Measurements from ENCODE around the gene COL5A3. TPM values are rescaled to one million over a fixed set of nuclear protein-coding genes. Genes with fewer than 3 reads are reported as not detected.

Gene COL5A3
- total RNA-seq, 4 donors from 2014 or later = 41.3 to 102 (median 56.3) TPM

DNA sequence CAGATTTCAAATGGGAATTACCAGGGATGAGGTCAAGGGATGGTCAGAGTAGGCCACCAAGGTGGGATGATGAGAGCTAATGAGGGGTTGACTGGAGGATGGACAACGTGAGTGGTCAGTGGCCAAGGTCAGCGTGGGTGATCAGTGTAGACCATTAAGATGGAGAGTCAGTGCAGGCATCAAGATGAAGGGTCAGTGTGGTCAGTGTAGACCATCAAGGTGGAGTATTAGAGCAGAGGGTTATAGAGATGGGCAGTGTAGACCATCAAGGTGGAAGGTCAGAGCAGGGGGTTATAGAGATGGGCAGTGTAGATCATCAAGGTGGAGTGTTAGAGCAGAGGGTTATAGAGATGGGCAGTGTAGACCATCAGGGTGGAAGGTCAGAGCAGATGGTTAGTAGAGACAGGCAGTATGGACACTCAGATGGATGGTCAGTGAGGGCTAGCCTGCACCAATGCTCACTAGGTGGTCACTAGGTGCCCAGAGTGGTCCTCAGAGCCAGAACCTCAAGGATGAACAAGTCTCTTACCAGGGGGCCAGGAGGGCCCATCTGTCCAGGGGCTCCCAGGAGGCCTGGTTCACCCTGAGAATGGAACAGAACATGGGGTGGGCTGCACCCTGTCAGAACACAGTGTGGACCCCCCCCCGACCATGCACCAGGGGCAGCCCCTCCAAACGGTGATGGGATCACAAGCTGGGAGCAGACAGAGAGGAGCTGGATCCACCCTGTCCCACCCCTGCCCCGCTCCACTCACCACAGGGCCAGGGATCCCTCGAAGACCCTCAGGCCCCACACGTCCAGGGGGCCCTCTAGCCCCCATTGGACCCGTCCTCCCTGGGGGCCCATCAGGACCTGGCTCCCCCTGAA is 41.2 kb downstream of the COL5A3 start:
- DNase-seq (ENCODE audit: low spot score in 2 of 2) = no peak
- no peak for TF ChIP-seq EP300 (IDR thresholded peaks at IDR 0.05)
- Histone ChIP-seq H3K36me3 (peaks cover 0 to 93% (median 4%) of the 10 kb centered on the region in 3 donors), H3K4me3 (no peak overlapping the region), H3K27ac (no peak overlapping the region), H3K9me3 (no peaks in the 10 kb centered on the region), H3K4me1 (peaks cover 0 to 3% (median 0%) of the 10 kb centered on the region in 4 donors), H3K27me3 (no peaks in the 10 kb centered on the region)
- WGBS, 2 donors = 75 to 76% methylated on average over 7 to 8 of the region's 8 CpGs

GRCh38 chr19:9967326-9967725 is 43.0 kb downstream of the COL5A3 start:
- no peak for TF ChIP-seq EP300 (IDR thresholded peaks at IDR 0.05)
- no peak for TF ChIP-seq CTCF (IDR thresholded peaks at IDR 0.05)
- no peak for TF ChIP-seq POLR2A (IDR thresholded peaks at IDR 0.05)
- H3K9me3 ChIP-seq = no peaks in the 10 kb centered on the region
- H3K27ac ChIP-seq = no peak overlapping the region
- DNase-seq (ENCODE audit: low spot score in 2 of 2) = no peak
- H3K4me1 ChIP-seq = peaks cover 0 to 3% (median 0%) of the 10 kb centered on the region in 4 donors
- peaks cover 0 to 93% (median 0%) of the 10 kb centered on the region in 3 donors for H3K36me3 ChIP-seq
- H3K27me3 ChIP-seq = no peaks in the 10 kb centered on the region
- 62 to 65% methylated on average over 3 to 4 of the region's 4 CpGs for WGBS, 2 donors
- H3K4me3 ChIP-seq = no peak overlapping the region

DNA sequence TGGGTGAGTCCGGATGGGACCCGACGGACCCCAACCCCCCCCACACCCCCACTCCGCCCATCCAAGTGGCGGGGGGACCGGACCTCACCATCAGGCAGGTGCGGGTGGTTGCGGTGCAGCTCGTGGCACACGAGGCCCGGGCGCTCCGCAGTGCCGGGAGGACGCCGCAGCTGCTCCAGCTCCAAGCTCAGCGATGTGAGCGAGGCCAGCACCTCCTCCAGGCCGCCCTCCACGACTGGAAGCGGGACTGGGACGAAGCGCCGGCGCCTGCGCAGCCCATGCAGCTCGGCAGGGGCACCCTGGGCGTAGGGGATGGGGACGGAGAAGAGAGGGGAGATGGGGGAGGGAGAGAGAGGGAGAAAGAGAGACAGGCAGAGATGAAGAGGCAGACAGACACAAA is 43.9 kb downstream of the COL5A3 start:
- Histone ChIP-seq H3K4me1 (peaks cover 0 to 3% (median 0%) of the 10 kb centered on the region in 4 donors), H3K36me3 (peaks cover 0 to 92% (median 0%) of the 10 kb centered on the region in 3 donors), H3K27ac (no peak overlapping the region), H3K27me3 (no peaks in the 10 kb centered on the region), H3K4me3 (no peak overlapping the region), H3K9me3 (no peaks in the 10 kb centered on the region)
- DNase-seq (ENCODE audit: low spot score in 2 of 2) = no peak
- TF ChIP-seq CTCF (IDR thresholded peaks at IDR 0.05) (no peak), POLR2A (IDR thresholded peaks at IDR 0.05) (no peak), EP300 (IDR thresholded peaks at IDR 0.05) (no peak)
- whole genome bisulfite sequencing, 2 donors = 55 to 56% methylated on average over 13 to 26 of the region's 29 CpGs

- no peak for DNase-seq (ENCODE audit: low spot score in 2 of 2)
- H3K36me3 ChIP-seq = peaks cover 0 to 92% (median 0%) of the 10 kb centered on the region in 3 donors
- H3K27ac ChIP-seq = no peak overlapping the region
- WGBS, 2 donors = 69 to 71% methylated on average over 14 of the region's 14 CpGs
- no peak for TF ChIP-seq POLR2A (IDR thresholded peaks at IDR 0.05)
- H3K27me3 ChIP-seq = no peaks in the 10 kb centered on the region
- no peak overlapping the region for H3K4me3 ChIP-seq
- peaks cover 0 to 3% (median 0%) of the 10 kb centered on the region in 4 donors for H3K4me1 ChIP-seq
- H3K9me3 ChIP-seq = no peaks in the 10 kb centered on the region
Measured at GRCh38 chr19:9966024-9966423, 44.3 kb downstream of the COL5A3 start.

- H3K36me3 ChIP-seq = peaks cover 0 to 97% (median 0%) of the 10 kb centered on the region in 3 donors
Measured at GRCh38 chr19:9962623-9963290, 47.5 kb downstream of the COL5A3 start.

More at GRCh38 chr19:9962623-9963290, 47.5 kb downstream of the COL5A3 start:
- no peak overlapping the region for H3K27ac ChIP-seq
- no peaks in the 10 kb centered on the region for H3K27me3 ChIP-seq
- DNase-seq (ENCODE audit: low spot score in 2 of 2) = no peak
- no peaks in the 10 kb centered on the region for H3K4me1 ChIP-seq
- no peaks in the 10 kb centered on the region for H3K9me3 ChIP-seq
- 62 to 65% methylated on average over 7 of the region's 7 CpGs for WGBS, 2 donors
- TF ChIP-seq EP300 (IDR thresholded peaks at IDR 0.05) (no peak), POLR2A (IDR thresholded peaks at IDR 0.05) (no peak), CTCF (IDR thresholded peaks at IDR 0.05) (no peak)
- H3K4me3 ChIP-seq = no peak overlapping the region
